Measurements from ENCODE around the gene NABP2. TPM values are rescaled to one million over a fixed set of nuclear protein-coding genes. Genes with fewer than 3 reads are reported as not detected.
A peak's percentile ranks its signal among the peaks of the same experiment; 100 is the strongest.

NABP2 gene
- total RNA-seq, 1 donor from 2014 or later: 27.9 TPM

GRCh38 chr12:56189918-56190694 lies 34.0 kb upstream of the NABP2 start:
- Histone ChIP-seq H2AFZ (replicated peaks) (peak overlapping the region; percentile 92), H3K9me3 (ENCODE audit: low read depth) (no peaks in the 10 kb centered on the region), H3K27ac (peak overlapping the region; percentile 84), H3K9ac (peak overlapping the region; percentile 47), H3K27me3 (no peaks in the 10 kb centered on the region), H3K4me1 (peaks cover 10% of the 10 kb centered on the region), H3F3A (ENCODE audit: low read depth) (peaks cover 45% of the 10 kb centered on the region), H4K20me1 (ENCODE audit: low read depth) (peaks cover 20% of the 10 kb centered on the region), H3K79me2 (ENCODE audit: low read depth) (peaks cover 39% of the 10 kb centered on the region), H3K4me2 (peak overlapping the region; percentile 90), H3K36me3 (peaks cover 11% of the 10 kb centered on the region), H3K4me3 (peak overlapping the region; percentile 96)
- no peak for TF ChIP-seq EZH2phosphoT487 (IDR thresholded peaks at IDR 0.05)
- no peak for TF ChIP-seq CTCF (IDR thresholded peaks at IDR 0.05)
- Mint-ChIP-seq H3K9me3 (peaks cover 9% of the 10 kb centered on the region), H3K36me3 (peaks cover 9% of the 10 kb centered on the region), H3K4me1 (peaks cover 26% of the 10 kb centered on the region), H3K27me3 (ENCODE audit: insufficient read depth, low read depth) (peaks cover 20% of the 10 kb centered on the region), H3K27ac (peak overlapping the region; percentile 98), H3K4me3 (peak overlapping the region; percentile 95)
- DNase-seq (ENCODE audit: low spot score): peak; percentile 88

GRCh38 chr12:56190695-56191155 lies 33.4 kb upstream of the NABP2 start:
- no peak overlapping the region for H3K27ac ChIP-seq
- no peak for TF ChIP-seq EZH2 (IDR thresholded peaks at IDR 0.05)
- no peak for TF ChIP-seq CTCF (IDR thresholded peaks at IDR 0.05)
- no peak for TF ChIP-seq EZH2phosphoT487 (IDR thresholded peaks at IDR 0.05)
- H2AFZ ChIP-seq (replicated peaks): peak overlapping the region; percentile 92

GRCh38 chr12:56192582-56192981 lies 31.6 kb upstream of the NABP2 start:
- H3K79me2 ChIP-seq (ENCODE audit: low read depth): peaks cover 14% of the 10 kb centered on the region
- peaks cover 9% of the 10 kb centered on the region for H4K20me1 ChIP-seq (ENCODE audit: low read depth)
- peaks cover 7% of the 10 kb centered on the region for H3K4me1 ChIP-seq
- Mint-ChIP-seq H3K4me1 (peaks cover 20% of the 10 kb centered on the region), H3K36me3 (peaks cover 2% of the 10 kb centered on the region), H3K9me3 (peaks cover 9% of the 10 kb centered on the region), H3K27me3 (ENCODE audit: insufficient read depth, low read depth) (peaks cover 22% of the 10 kb centered on the region), H3K27ac (no peak overlapping the region), H3K4me3 (no peak overlapping the region)
- no peak overlapping the region for H3K4me3 ChIP-seq
- no peak overlapping the region for H3K4me2 ChIP-seq
- peaks cover 45% of the 10 kb centered on the region for H3F3A ChIP-seq (ENCODE audit: low read depth)
- H3K9ac ChIP-seq: no peak overlapping the region
- no peaks in the 10 kb centered on the region for H3K36me3 ChIP-seq
- H3K27ac ChIP-seq: no peak overlapping the region
- H3K27me3 ChIP-seq: no peaks in the 10 kb centered on the region
- no peaks in the 10 kb centered on the region for H3K9me3 ChIP-seq (ENCODE audit: low read depth)
- no peak for DNase-seq (ENCODE audit: low spot score)
- TF ChIP-seq CTCF (IDR thresholded peaks at IDR 0.05) (no peak), EZH2 (IDR thresholded peaks at IDR 0.05) (no peak), EZH2phosphoT487 (IDR thresholded peaks at IDR 0.05) (no peak)
- H2AFZ ChIP-seq (replicated peaks): peak overlapping the region; percentile 98

More at GRCh38 chr12:56190695-56191155, 33.4 kb upstream of the NABP2 start:
- H3K9me3 Mint-ChIP-seq: peaks cover 9% of the 10 kb centered on the region
- no peaks in the 10 kb centered on the region for H3K9me3 ChIP-seq (ENCODE audit: low read depth)
- peaks cover 20% of the 10 kb centered on the region for H3K27me3 Mint-ChIP-seq (ENCODE audit: insufficient read depth, low read depth)
- peaks cover 10% of the 10 kb centered on the region for H3K4me1 ChIP-seq
- peak overlapping the region; percentile 86 for H3K27ac Mint-ChIP-seq
- peak overlapping the region; percentile 96 for H3K4me3 ChIP-seq
- H3K36me3 Mint-ChIP-seq: peaks cover 8% of the 10 kb centered on the region
- no peak overlapping the region for H3K9ac ChIP-seq
- peak; percentile 24 for DNase-seq (ENCODE audit: low spot score)
- peaks cover 45% of the 10 kb centered on the region for H3F3A ChIP-seq (ENCODE audit: low read depth)
- H3K27me3 ChIP-seq: no peaks in the 10 kb centered on the region
- peak overlapping the region; percentile 90 for H3K4me2 ChIP-seq
- peak overlapping the region; percentile 95 for H3K4me3 Mint-ChIP-seq
- peaks cover 32% of the 10 kb centered on the region for H3K79me2 ChIP-seq (ENCODE audit: low read depth)
- H4K20me1 ChIP-seq (ENCODE audit: low read depth): peaks cover 20% of the 10 kb centered on the region
- H3K4me1 Mint-ChIP-seq: peaks cover 26% of the 10 kb centered on the region
- peaks cover 9% of the 10 kb centered on the region for H3K36me3 ChIP-seq
